MCF 10A (cell line): Measurements from ENCODE around the gene OR1D5. TPM values are rescaled to one million over a fixed set of nuclear protein-coding genes. Genes with fewer than 3 reads are reported as not detected.
A peak's percentile ranks its signal among the peaks of the same experiment; 100 is the strongest.

Experiments used
- BruUV-seq: library from RNA; stranded (reverse); fragments of 400-500 nt; replicated peaks from 2 replicates; lab custom pipeline; 2021; lab: Mats Ljungman, UMichigan
- CTCF ChIA-PET: fragments of 300-600 bp; sonication (Branson Sonifier 250); formaldehyde crosslinking; extraction: SDS; loops from one replicate; lab custom pipeline; 2021; ENCODE audit warnings: antibody characterized with exemption, inconsistent platforms; lab: Yijun Ruan, JAX
- POLR2A ChIA-PET: fragments of 300-600, 350-650 bp; sonication (Branson Sonifier 250); formaldehyde crosslinking; extraction: SDS; loops from one replicate; lab custom pipeline; 2020; ENCODE audit warnings: antibody characterized with exemption, inconsistent platforms; lab: Yijun Ruan, JAX
- DNase-seq: peaks from one replicate; pipeline ENCODE4 v3.0.0-alpha.2; 2018; ENCODE audit not compliant: unreplicated experiment
- H3K27ac Mint-ChIP-seq: one replicate; pipeline ENCODE4 v1.8.0; 2022; ENCODE audit warnings: mild to moderate bottlenecking, low read depth, mixed read lengths; ENCODE audit not compliant: unreplicated experiment
- H3K27me3 Mint-ChIP-seq: one replicate; pipeline ENCODE4 v1.8.0; 2022; ENCODE audit warnings: mixed read lengths; ENCODE audit not compliant: insufficient read depth, unreplicated experiment
- H3K36me3 Mint-ChIP-seq: one replicate; pipeline ENCODE4 v1.8.0; 2022; ENCODE audit warnings: mild to moderate bottlenecking, moderate library complexity, mixed read lengths; ENCODE audit not compliant: insufficient read depth, unreplicated experiment
- H3K4me1 Mint-ChIP-seq: one replicate; pipeline ENCODE4 v1.8.0; 2022; ENCODE audit warnings: mixed read lengths; ENCODE audit not compliant: insufficient read depth, unreplicated experiment
- H3K4me3 Mint-ChIP-seq: one replicate; pipeline ENCODE4 v1.8.0; 2022; ENCODE audit warnings: mild to moderate bottlenecking, moderate library complexity, mixed read lengths; ENCODE audit not compliant: unreplicated experiment
- H3K9me3 Mint-ChIP-seq: one replicate; pipeline ENCODE4 v1.8.0; 2022; ENCODE audit warnings: mixed read lengths; ENCODE audit not compliant: unreplicated experiment
- intact Hi-C: fragments of 100-400 bp; cut with micrococcal nuclease; formaldehyde crosslinking; loops from 2 replicates; pipeline ENCODE4 v1.14.1; 2022
- total RNA-seq: library from RNA; stranded (reverse); gene quantifications from 2 replicates; pipeline ENCODE4 v1.2.3, GENCODE V29; 2022
- TF ChIP-seq, protein P1 (sequence below): fragments of 200-600 bp; IDR thresholded peaks from one replicate; pipeline ENCODE4 v1.8.0; 2022; ENCODE audit warnings: antibody characterized with exemption, mild to moderate bottlenecking; ENCODE audit not compliant: unreplicated experiment

The OR1D5 gene
- total RNA-seq, 1 experiment from 2014 or later: not detected

DNA sequence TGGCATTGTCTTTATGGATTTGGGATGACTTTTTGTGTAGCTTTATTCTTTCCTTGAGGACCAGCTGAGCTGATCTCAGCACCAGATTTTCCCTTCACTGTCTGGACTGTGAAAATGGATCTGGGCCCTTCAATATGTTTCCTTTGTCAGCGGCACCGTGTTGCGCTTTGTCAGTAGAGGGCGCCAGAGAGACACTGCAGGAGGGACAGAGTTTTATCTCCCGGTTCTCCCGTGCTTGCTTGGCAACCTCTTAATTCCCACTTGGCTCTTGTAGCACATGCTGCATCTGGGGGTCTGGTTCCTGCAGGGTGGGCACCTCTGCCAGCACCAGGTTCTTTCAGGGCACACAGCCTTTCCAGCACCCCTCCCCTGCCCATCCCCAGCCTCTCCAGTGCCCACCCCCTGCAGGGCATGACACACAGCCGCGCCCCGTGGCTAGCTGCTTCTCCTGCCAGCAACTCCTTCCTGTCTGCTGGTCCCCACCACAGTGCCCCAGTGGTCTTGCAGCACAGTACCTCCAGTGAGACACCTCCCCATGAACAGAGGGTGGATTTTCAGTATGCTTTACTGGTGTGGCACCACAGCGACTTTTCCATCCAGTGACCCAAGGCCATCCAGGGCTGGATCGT lies 19.6 kb downstream of the OR1D5 start:
- CTCF ChIA-PET: interaction anchor here (0.6 to 1.9 kb wide), 4 partner anchors 16 to 603 kb away, joined by 3 to 5 read pairs (median 3); no protein-coding TSS in a partner anchor
- POLR2A ChIA-PET: no interaction called here
- no peaks in the 10 kb centered on the region for H3K36me3 Mint-ChIP-seq
- TF ChIP-seq, protein P1, sequence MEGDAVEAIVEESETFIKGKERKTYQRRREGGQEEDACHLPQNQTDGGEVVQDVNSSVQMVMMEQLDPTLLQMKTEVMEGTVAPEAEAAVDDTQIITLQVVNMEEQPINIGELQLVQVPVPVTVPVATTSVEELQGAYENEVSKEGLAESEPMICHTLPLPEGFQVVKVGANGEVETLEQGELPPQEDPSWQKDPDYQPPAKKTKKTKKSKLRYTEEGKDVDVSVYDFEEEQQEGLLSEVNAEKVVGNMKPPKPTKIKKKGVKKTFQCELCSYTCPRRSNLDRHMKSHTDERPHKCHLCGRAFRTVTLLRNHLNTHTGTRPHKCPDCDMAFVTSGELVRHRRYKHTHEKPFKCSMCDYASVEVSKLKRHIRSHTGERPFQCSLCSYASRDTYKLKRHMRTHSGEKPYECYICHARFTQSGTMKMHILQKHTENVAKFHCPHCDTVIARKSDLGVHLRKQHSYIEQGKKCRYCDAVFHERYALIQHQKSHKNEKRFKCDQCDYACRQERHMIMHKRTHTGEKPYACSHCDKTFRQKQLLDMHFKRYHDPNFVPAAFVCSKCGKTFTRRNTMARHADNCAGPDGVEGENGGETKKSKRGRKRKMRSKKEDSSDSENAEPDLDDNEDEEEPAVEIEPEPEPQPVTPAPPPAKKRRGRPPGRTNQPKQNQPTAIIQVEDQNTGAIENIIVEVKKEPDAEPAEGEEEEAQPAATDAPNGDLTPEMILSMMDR: peak; percentile 22
- H3K27ac Mint-ChIP-seq: no peak overlapping the region
- H3K4me3 Mint-ChIP-seq: no peak overlapping the region
- no peaks in the 10 kb centered on the region for H3K4me1 Mint-ChIP-seq
- H3K27me3 Mint-ChIP-seq: peaks cover 7% of the 10 kb centered on the region
- H3K9me3 Mint-ChIP-seq: peaks cover 8% of the 10 kb centered on the region
- DNase-seq: no peak
- intact Hi-C loops: loop anchor here (10.0 kb wide), 1 partner anchor 781 kb away; no protein-coding TSS in a partner anchor
- BruUV-seq: no TSS peak

GRCh38 chr17:3040882-3041281 lies 22.5 kb downstream of the OR1D5 start:
- POLR2A ChIA-PET: no interaction called here
- intact Hi-C loops: loop anchor here (10.0 kb wide), 1 partner anchor 784 kb away; no protein-coding TSS in a partner anchor
- no peak overlapping the region for H3K27ac Mint-ChIP-seq

DNA sequence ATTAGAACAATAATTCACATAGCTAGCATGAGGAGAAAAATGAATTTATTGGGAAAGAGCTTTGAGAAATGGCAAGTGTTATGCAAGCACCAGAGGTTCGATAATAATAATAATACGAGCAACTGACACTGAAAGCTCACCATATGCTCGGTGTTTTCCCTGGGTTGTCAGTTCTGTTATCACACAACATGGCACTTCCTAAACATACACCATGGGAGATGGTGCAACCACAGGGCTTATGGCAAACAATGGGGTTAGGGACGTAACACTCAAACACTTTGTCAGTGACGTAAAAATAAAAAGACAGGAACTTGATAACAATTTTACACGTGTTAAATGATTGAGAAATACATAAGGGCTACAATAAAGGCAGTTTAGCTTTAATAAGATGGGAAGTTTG lies 23.7 kb downstream of the OR1D5 start:
- intact Hi-C loops: loop anchor here (10.0 kb wide), 1 partner anchor 785 kb away; no protein-coding TSS in a partner anchor
- H3K27me3 Mint-ChIP-seq: peaks cover 10% of the 10 kb centered on the region
- POLR2A ChIA-PET: interaction anchor here (0.7 to 1.1 kb wide), 2 partner anchors 9 to 675 kb away, joined by 3 to 5 read pairs; no protein-coding TSS in a partner anchor
- DNase-seq: no peak
- no peaks in the 10 kb centered on the region for H3K4me1 Mint-ChIP-seq
- TF ChIP-seq, protein P1: no peak
- CTCF ChIA-PET: interaction anchor here (0.6 to 1.5 kb wide), 5 partner anchors 8 to 669 kb away, joined by 3 to 5 read pairs (median 4); no protein-coding TSS in a partner anchor
- H3K36me3 Mint-ChIP-seq: no peaks in the 10 kb centered on the region
- peaks cover 8% of the 10 kb centered on the region for H3K9me3 Mint-ChIP-seq
- no TSS peak for BruUV-seq
- H3K4me3 Mint-ChIP-seq: no peak overlapping the region
- no peak overlapping the region for H3K27ac Mint-ChIP-seq

More at GRCh38 chr17:3040882-3041281, 22.5 kb downstream of the OR1D5 start:
- Mint-ChIP-seq H3K4me1 (no peaks in the 10 kb centered on the region), H3K4me3 (no peak overlapping the region), H3K9me3 (peaks cover 8% of the 10 kb centered on the region), H3K36me3 (no peaks in the 10 kb centered on the region), H3K27me3 (peaks cover 10% of the 10 kb centered on the region)
- TF ChIP-seq, protein P1: no peak
- CTCF ChIA-PET: interaction anchor here (1.5 kb wide), 1 partner anchor 28 kb away, joined by 3 read pairs; no protein-coding TSS in a partner anchor
- no TSS peak for BruUV-seq
- no peak for DNase-seq

DNA sequence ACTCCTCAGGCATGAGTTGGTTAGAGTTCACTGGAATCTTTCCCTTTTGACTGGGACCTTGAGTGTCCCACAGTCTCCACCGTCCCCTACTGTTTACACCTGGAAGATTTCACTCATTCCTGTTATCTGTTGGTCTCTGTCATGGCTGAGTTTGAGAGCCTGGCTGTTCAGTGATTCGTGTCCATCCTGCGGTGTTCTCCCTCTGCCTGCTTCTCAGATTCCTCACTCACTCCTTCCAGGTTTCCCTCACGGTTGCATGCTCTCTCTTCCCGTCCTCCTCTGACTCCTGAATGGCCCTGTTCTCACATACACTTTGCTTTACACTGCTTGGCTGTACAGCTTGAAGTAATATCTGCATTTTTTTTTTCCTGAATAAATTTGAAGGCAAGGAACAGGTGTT lies 24.5 kb downstream of the OR1D5 start:
- CTCF ChIA-PET: interaction anchor here (0.6 to 1.2 kb wide), 2 partner anchors 9 to 612 kb away, joined by 3 to 5 read pairs; no protein-coding TSS in a partner anchor
- H3K27ac Mint-ChIP-seq: no peak overlapping the region
- H3K36me3 Mint-ChIP-seq: no peaks in the 10 kb centered on the region
- TF ChIP-seq, protein P1: no peak
- no TSS peak for BruUV-seq
- H3K4me1 Mint-ChIP-seq: no peaks in the 10 kb centered on the region
- POLR2A ChIA-PET: no interaction called here
- H3K27me3 Mint-ChIP-seq: peaks cover 10% of the 10 kb centered on the region
- intact Hi-C loops: no loop called here
- no peak for DNase-seq
- H3K9me3 Mint-ChIP-seq: peaks cover 8% of the 10 kb centered on the region
- H3K4me3 Mint-ChIP-seq: no peak overlapping the region
